Kidney (tissue), 14 donors: ENCODE measurements around the gene GRB14. TPM values are rescaled to one million over a fixed set of nuclear protein-coding genes. Genes with fewer than 3 reads are reported as not detected.
"Not testable (repeated sequence)": the region's sequence is repeated elsewhere in the genome, so short reads cannot be mapped to it uniquely, and the experiment has no call there.

Experiments
- DNase-seq, 5 donors: peaks; one replicate each; pipeline ENCODE4 v3.0.0-alpha.2; 2013 to 2020
- FAIRE-seq: peaks from 2 replicates; lab custom pipeline; 2012; peaks lifted over from hg19 to GRCh38; lab: Jason Lieb, UNC
- H3K27ac ChIP-seq, 2 donors: one replicate each; pipeline ENCODE4 v1.7.0; 2013; ENCODE audit warnings: low read depth in 2 of 2, low read length in 2 of 2, inconsistent platforms in 1 of 2
- H3K27me3 ChIP-seq: one replicate; pipeline ENCODE4 v1.7.1; 2013; ENCODE audit warnings: low read length, inconsistent platforms; ENCODE audit not compliant: control insufficient read depth, insufficient read depth
- H3K36me3 ChIP-seq, 3 donors: one replicate each; pipeline versions ENCODE4 v1.7.0 to v1.7.1; 2013; ENCODE audit warnings: low read length in 3 of 3, control low read depth in 1 of 3, inconsistent platforms in 1 of 3; ENCODE audit not compliant: insufficient read depth in 3 of 3, control insufficient read depth in 2 of 3
- H3K4me1 ChIP-seq, 3 donors: one replicate each; pipeline versions ENCODE4 v1.7.0 to v1.7.1; 2013; ENCODE audit warnings: low read length in 3 of 3, inconsistent platforms in 1 of 3, low read depth in 1 of 3; ENCODE audit not compliant: control insufficient read depth in 2 of 3, insufficient read depth in 2 of 3
- H3K4me3 ChIP-seq, 3 donors: one replicate each; pipeline versions ENCODE4 v1.7.0 to v1.8.1; 2013; ENCODE audit warnings: low read length in 3 of 3, control low read depth in 1 of 3, inconsistent platforms in 1 of 3
- H3K9ac ChIP-seq, 3 donors: one replicate each; pipeline versions ENCODE4 v1.7.0 to v1.7.1; 2013; ENCODE audit warnings: low read length in 3 of 3, control low read depth in 1 of 3, inconsistent platforms in 1 of 3
- H3K9me3 ChIP-seq, 3 donors: one replicate each; pipeline versions ENCODE4 v1.7.0 to v1.7.1; 2013; ENCODE audit warnings: low read length in 3 of 3, control low read depth in 1 of 3, inconsistent platforms in 1 of 3; ENCODE audit not compliant: control insufficient read depth in 2 of 3, insufficient read depth in 1 of 3
- intact Hi-C: fragments of 100-400 bp; cut with DNase I; formaldehyde crosslinking; loops from one replicate; pipeline ENCODE4 v1.11.1; 2022
- polyA plus RNA-seq: library from polyadenylated mRNA; stranded (reverse); fragments of 350-450 nt; fragmentation: Illumina TruSeq; extraction: RNeasy Lipid Tissue Mini Kit (QIAGEN cat#74804); gene quantifications from one replicate; pipeline ENCODE4 v1.2.3, GENCODE V29; 2014; ENCODE audit warnings: low read depth, low replicate concordance; ENCODE audit not compliant: insufficient read depth
- total RNA-seq: library from RNA; stranded (reverse); fragmentation: NEBNext Ultra II Directional; extraction: Animal tissue kit (Norgen Biotek cat#: 25700); gene quantifications from one replicate; pipeline ENCODE4 v1.2.1, GENCODE V29; 2021
- TF ChIP-seq, protein P1 (sequence below): IDR thresholded peaks from 3 replicates; pipeline ENCODE4 v1.5.1; 2012; ENCODE audit warnings: mild to moderate bottlenecking, moderate library complexity, borderline replicate concordance; ENCODE audit not compliant: insufficient read depth; ENCODE audit errors: extremely low read depth
- donor health status: control.
- donor health status: control.
- donor health status: control.
- donor health status: control.
- donor health status: control.
- donor health status: DM: yes; HTN: yes; CAD: no.
- donor health status: Normal renal cell carcinoma (clear cell type).

GRB14 gene
- total and polyA plus RNA-seq, 2 donors from 2014 or later: 41.7 to 71.3 TPM

DNA sequence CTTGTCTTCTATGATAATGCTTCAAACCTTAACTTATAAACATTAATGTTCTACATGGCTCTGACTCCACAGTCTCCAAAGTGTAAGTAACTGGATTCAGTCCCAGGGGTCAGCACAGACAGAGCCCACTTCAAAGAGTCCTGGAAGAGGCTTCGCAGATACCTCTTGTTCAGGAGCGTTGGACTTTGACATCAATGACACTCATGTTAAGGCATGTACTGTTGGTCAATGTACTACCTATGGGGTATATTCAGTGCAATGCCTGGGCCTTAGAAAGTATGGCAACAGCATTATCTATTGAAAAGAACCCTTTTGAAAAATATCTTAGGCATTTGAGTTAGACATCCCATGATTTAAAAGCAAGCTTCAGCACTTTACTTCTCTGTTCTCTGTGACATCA is 143.1 kb downstream of the GRB14 start:
- Histone ChIP-seq H3K4me3 (no peak overlapping the region), H3K27ac (no peak overlapping the region), H3K9ac (no peak overlapping the region), H3K9me3 (no peaks in the 10 kb centered on the region), H3K27me3 (no peaks in the 10 kb centered on the region), H3K4me1 (no peaks in the 10 kb centered on the region), H3K36me3 (no peaks in the 10 kb centered on the region)
- intact Hi-C loops: no loop called here
- DNase-seq: no peak
- TF ChIP-seq, protein P1, sequence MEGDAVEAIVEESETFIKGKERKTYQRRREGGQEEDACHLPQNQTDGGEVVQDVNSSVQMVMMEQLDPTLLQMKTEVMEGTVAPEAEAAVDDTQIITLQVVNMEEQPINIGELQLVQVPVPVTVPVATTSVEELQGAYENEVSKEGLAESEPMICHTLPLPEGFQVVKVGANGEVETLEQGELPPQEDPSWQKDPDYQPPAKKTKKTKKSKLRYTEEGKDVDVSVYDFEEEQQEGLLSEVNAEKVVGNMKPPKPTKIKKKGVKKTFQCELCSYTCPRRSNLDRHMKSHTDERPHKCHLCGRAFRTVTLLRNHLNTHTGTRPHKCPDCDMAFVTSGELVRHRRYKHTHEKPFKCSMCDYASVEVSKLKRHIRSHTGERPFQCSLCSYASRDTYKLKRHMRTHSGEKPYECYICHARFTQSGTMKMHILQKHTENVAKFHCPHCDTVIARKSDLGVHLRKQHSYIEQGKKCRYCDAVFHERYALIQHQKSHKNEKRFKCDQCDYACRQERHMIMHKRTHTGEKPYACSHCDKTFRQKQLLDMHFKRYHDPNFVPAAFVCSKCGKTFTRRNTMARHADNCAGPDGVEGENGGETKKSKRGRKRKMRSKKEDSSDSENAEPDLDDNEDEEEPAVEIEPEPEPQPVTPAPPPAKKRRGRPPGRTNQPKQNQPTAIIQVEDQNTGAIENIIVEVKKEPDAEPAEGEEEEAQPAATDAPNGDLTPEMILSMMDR: no peak
- FAIRE-seq: no peak

DNA sequence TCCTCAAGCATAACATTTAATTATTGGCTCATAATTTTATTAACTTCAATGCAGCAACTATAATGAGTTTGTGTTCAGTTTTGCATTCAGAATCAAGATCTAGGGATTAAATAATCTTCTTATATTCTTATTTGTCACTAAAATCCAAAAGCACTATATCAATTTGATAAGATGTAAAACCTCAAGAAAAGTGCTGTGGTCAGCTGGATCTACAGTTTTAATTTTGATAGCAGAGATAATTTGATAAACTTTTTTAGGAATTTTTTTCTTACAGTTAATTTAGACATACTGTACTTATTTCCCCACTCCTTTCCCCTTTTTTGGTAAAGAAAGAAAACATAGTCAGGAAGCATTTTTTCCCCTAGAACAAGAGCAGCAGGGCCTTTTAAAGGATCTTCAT is 146.4 kb downstream of the GRB14 start:
- DNase-seq: no peak
- no peak overlapping the region for H3K4me3 ChIP-seq
- no peaks in the 10 kb centered on the region for H3K4me1 ChIP-seq
- no peaks in the 10 kb centered on the region for H3K27me3 ChIP-seq
- intact Hi-C loops: no loop called here
- H3K27ac ChIP-seq: no peak overlapping the region
- FAIRE-seq: no peak
- no peaks in the 10 kb centered on the region for H3K36me3 ChIP-seq
- no peak overlapping the region for H3K9ac ChIP-seq
- no peaks in the 10 kb centered on the region for H3K9me3 ChIP-seq
- TF ChIP-seq, protein P1: no peak

DNA sequence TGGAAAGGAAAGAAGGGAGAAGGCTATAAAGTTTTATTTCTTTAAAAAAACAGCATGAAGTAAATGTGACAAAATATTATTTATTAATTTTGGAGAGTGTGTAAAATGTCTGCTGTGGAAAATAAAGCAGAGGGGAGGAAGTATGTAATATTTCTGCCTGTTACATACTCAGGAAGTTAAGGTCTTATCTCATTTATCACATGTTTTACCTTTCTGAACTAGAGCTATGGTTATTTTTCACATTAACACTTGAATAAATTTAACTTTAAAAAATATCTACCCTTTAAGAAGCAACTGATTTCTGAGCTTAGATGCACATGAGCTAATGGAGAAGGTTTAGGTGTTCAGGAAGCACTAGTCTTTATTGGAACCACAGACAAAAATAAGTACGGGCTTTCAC is 148.3 kb downstream of the GRB14 start:
- Histone ChIP-seq H3K9me3 (no peaks in the 10 kb centered on the region), H3K9ac (no peak overlapping the region), H3K4me1 (no peaks in the 10 kb centered on the region), H3K27me3 (no peaks in the 10 kb centered on the region), H3K27ac (no peak overlapping the region), H3K4me3 (no peak overlapping the region), H3K36me3 (no peaks in the 10 kb centered on the region)
- FAIRE-seq (no peak), DNase-seq (no peak)
- intact Hi-C loops: no loop called here
- TF ChIP-seq, protein P1: no peak

DNA sequence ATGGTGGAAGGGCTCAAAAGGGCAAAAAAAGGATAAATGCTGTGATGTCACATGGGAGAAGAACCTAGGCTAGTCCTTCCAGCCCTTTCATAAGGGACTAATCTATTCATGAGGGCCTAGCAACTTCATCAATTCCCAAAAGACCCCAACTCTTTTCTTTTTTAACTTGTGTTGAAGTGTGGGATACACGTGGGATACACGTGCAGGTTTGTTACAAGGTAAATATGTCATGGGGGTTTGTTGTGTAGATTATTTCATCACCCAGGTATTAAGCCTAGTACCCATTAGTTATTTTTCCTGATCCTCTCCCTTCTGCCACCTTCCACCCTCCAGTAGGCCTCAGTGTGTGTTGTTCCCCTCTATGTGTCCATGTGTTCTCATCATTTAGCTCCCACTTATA is 156.2 kb downstream of the GRB14 start:
- H3K27ac ChIP-seq, FAIRE-seq, DNase-seq, H3K4me1 ChIP-seq, H3K4me3 ChIP-seq, H3K27me3 ChIP-seq, H3K9ac ChIP-seq, H3K9me3 ChIP-seq, intact Hi-C loops, H3K36me3 ChIP-seq: not testable (repeated sequence)
